Stimulated activated naive CD8-positive, alpha-beta T cell treated with anti-CD3 and anti-CD28 coated beads, Interleukin-15, Interleukin-2, amounts not matched to agents 100 ng/mL and 50 ng/mL, for 24 hours (primary cell): ENCODE data around the gene RAB11B.

ENCODE experiments used
- H3K27ac Mint-ChIP-seq: one replicate; pipeline ENCODE4 v1.8.0; 2021; ENCODE audit warnings: mild to moderate bottlenecking, mixed read lengths
- H3K27me3 Mint-ChIP-seq: one replicate; pipeline ENCODE4 v1.8.0; 2021; ENCODE audit warnings: mixed read lengths
- H3K36me3 Mint-ChIP-seq: one replicate; pipeline ENCODE4 v1.8.0; 2021; ENCODE audit warnings: low read depth, mixed read lengths
- H3K4me1 Mint-ChIP-seq: one replicate; pipeline ENCODE4 v1.8.0; 2021; ENCODE audit warnings: low read depth, mixed read lengths
- H3K4me3 Mint-ChIP-seq: one replicate; pipeline ENCODE4 v1.8.0; 2021; ENCODE audit warnings: mild to moderate bottlenecking, mixed read lengths
- H3K9me3 Mint-ChIP-seq: one replicate; pipeline ENCODE4 v1.8.0; 2021; ENCODE audit warnings: mixed read lengths

RAB11B gene

DNA sequence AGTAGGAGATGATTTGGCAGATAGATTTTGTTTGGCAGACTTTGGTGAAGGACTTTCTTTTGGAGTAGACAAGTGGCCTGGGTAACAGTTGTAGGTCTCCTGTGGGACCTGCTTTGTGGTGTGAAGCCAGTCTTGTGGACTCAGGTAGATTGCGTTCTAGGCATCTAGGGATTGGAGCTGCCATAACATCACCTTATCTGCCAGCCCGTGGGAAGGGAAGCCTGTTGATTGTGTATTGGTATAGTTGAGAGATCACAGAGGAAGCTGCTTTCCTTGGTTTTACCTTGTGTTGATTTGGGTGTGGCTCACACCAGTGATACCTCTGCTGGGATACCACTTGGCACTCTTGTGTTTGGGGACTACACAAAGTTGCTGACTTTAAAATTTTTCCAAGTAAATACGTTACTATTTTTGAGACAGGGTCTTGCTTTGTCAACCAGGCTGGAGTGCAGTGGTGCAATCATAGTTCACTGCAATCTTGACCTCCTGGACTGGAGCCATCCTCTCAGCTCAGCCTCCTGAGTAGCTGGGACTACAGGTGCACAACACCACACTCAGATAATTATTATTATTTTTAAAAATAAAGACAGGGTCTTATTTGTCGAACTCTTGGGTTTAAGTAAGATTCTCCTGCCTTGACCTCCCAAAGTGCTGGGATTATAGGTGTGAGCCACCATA, 62.4 kb downstream of the RAB11B start:
- Mint-ChIP-seq H3K27ac (no peak overlapping the region), H3K4me1 (peaks cover 85% of the 10 kb centered on the region), H3K36me3 (peaks cover 68% of the 10 kb centered on the region)

DNA sequence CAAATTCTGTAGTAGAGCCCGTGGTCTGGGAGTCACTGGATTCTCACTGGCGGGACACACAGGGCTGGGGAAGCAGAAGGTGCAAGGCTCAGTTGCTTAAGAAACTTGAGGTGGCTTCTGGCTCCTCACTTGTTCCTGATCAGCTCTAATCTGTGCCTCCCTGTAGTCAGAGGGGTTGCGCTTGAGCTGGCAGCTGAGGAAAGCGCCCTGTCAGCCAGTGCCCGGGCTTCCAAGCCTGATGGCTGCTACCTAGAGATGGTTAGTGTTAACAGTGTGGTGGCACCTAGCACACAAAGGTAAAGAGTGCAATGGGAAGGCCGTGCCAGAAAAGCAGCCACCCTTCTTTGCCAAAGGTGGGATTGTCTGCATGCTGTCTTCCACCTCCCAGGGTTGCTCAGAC, 63.5 kb downstream of the RAB11B start:
- Mint-ChIP-seq H3K27ac (no peak overlapping the region), H3K4me1 (peaks cover 86% of the 10 kb centered on the region), H3K4me3 (no peak overlapping the region), H3K9me3 (no peaks in the 10 kb centered on the region), H3K36me3 (peaks cover 73% of the 10 kb centered on the region), H3K27me3 (no peaks in the 10 kb centered on the region)

More for the DNA sequence above, 62.4 kb downstream of the RAB11B start:
- Mint-ChIP-seq H3K4me3 (peak overlapping the region; percentile 47), H3K9me3 (no peaks in the 10 kb centered on the region), H3K27me3 (no peaks in the 10 kb centered on the region)
